ENCODE data around the gene DUSP15.

- TF ChIP-seq CBX1 (IDR thresholded peaks at IDR 0.05; ENCODE audit: low read depth) (no peak), CEBPB (tag; IDR thresholded peaks at IDR 0.05) (no peak), CTCF (IDR thresholded peaks at IDR 0.05 in 2 of 3, conservative IDR thresholded peaks at IDR 0.05 in 1 of 3; ENCODE audit: insufficient read depth in 2 of 3, low read depth in 1 of 3, low read length in 3 of 3) (no peak), ATF2 (CRISPR knock-in tag; IDR thresholded peaks at IDR 0.05) (no peak)
Measured at GRCh38 chr20:31868853-31869672, 1.3 kb downstream of the DUSP15 start.
